Dermis microvascular lymphatic vessel endothelial cell (primary cell): ENCODE data around the gene TTLL7. TPM values are rescaled to one million over a fixed set of nuclear protein-coding genes. Genes with fewer than 3 reads are reported as not detected.
A peak's percentile ranks its signal among the peaks of the same experiment; 100 is the strongest.

Experiments
- DNase-seq, 2 donors: peaks; one replicate each; pipeline versions ENCODE4 v3.0.0 to v3.0.0-alpha.2; 2010; ENCODE audit warnings: low read depth in 2 of 2
- total RNA-seq: library from RNA; depleted of rRNA; stranded (reverse); fragments of >200 nt; gene quantifications from 2 replicates; pipeline ENCODE4 v1.2.1, GENCODE V29; 2014

Gene TTLL7, protein sequence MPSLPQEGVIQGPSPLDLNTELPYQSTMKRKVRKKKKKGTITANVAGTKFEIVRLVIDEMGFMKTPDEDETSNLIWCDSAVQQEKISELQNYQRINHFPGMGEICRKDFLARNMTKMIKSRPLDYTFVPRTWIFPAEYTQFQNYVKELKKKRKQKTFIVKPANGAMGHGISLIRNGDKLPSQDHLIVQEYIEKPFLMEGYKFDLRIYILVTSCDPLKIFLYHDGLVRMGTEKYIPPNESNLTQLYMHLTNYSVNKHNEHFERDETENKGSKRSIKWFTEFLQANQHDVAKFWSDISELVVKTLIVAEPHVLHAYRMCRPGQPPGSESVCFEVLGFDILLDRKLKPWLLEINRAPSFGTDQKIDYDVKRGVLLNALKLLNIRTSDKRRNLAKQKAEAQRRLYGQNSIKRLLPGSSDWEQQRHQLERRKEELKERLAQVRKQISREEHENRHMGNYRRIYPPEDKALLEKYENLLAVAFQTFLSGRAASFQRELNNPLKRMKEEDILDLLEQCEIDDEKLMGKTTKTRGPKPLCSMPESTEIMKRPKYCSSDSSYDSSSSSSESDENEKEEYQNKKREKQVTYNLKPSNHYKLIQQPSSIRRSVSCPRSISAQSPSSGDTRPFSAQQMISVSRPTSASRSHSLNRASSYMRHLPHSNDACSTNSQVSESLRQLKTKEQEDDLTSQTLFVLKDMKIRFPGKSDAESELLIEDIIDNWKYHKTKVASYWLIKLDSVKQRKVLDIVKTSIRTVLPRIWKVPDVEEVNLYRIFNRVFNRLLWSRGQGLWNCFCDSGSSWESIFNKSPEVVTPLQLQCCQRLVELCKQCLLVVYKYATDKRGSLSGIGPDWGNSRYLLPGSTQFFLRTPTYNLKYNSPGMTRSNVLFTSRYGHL
- total RNA-seq = 0.51 and 0.63 TPM in 2 replicates

DNA sequence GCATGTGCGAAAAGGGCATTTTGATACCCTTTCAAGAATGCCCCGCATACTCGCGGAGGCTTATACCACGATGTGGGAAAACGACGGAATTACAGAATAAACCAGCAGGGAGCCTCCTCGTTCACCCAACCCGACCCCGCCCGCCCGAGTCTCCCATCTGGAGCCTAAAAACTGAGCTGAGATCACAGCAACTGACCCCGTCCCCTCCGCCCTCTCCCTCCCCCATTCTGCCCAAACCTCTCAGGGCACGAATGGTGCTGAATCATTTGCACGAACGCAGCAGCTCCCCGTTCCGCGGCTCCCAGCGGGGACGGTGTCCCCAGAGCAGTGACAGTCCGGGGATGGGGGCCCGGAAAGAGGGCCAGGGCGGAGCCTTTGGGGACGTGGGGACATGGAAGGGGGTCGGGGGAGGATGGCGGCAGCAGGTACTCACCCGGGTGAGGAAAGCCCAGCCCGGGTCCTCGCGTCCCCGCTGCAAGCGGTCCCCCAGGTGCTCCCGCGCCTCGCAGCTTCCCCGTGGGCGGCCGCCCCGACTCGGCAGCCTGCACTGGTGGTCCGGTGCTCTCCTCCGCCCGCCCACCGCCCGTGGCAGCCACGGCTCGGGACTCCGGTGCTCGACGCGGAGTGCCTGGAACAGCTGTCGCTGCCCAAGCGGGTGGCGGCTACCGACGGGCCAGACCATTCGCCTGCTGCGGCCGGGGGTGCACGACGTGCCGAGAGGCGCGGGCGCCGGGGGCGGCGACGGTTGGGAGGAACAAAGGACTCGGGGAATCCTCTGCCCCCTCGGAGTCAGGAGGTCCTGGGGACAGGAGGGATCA is at the start of gene TTLL7:
Gene TTLL7 (minus strand): TSS at position 635 of the 818 bp plus-strand sequence. CDS start 46,921 bp downstream, outside the sequence.
- peak; percentile 11 to 66 for DNase-seq

DNA sequence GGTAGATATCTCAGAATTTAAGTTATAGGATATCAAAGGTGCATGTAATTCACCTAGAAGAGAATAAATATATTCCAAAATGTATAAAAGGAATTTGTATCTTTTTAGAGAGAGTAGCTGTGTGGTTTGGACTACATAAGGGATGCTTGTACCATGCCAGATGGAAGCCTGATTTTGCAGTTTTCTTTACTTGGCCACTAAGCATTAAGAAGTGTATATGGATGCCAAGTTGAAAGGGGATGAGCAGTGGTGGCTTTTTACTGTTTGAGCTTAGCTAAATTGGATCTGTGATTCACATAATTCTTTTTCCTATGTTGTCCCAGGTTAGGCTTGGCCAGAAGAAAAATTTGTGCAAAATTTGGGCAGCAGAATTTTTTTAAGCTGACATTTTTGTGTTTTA is 43.5 kb upstream of the TTLL7 start:
- DNase-seq = no peak

DNA sequence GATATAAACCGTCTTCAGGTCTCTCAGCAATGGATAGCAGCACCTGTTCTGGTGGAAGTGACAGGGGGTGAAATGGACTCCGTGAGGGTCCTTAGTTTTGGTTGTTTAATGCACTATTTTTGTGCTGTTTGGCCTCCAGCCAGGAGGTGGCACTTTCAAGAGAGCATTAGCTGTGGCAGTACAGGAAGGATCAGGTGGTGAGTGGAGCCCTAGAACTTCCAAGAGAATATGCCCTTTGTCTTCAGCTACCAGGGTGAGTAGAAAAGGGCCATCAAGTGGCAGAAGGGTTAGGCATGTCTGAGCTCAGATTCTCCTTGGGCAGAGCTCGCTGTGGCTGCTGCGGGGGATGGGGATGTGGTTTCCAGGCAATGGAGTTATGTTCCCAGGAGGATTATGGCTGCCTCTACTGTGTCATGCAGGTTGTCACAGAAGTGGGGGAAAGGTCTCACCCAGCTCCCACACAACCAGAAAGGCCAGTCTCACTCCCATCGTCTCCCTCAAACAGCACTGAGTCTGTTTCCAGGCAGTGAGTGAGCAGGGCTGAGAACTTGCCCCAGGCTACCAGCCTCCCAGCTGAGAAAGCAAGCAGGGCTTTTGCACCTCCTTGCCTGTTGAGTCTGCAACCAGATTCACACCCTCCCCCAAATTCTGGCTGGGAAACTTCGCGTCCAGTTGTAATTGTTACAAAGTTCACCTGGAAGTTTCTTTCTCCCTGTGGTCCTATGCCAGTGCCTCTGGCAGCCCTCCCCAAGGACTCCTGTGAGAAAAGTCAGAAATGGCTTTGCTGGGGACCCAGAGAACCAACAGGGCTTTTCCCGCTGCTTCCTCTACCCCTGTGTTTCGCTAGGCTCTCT is 39.1 kb upstream of the TTLL7 start:
- DNase-seq = no peak

DNA sequence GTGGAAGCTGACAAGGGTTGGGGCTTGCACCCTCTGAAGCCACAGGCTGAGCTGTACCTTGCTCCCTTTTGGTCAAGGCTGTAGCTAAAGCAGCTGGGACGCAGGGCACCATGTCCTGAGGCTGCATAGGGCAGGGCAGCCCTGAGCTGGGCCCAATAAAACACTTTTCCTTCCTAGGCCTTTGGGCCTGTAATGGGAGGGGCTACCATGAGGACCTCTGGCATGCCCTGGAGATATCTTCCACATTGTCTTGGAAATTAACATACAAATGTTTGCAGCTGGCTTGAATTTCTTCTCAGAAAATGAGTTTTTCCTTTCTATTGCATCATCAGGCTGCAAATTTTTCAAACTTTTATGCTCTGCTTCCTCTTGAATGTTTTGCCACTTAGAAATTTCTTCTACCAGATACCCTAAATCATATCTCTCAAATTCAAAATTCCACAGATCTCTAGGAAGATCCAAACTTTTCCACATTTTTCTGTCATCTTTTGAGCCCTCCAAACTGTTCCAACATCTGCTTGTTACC is 32.9 kb upstream of the TTLL7 start:
- DNase-seq = no peak

DNA sequence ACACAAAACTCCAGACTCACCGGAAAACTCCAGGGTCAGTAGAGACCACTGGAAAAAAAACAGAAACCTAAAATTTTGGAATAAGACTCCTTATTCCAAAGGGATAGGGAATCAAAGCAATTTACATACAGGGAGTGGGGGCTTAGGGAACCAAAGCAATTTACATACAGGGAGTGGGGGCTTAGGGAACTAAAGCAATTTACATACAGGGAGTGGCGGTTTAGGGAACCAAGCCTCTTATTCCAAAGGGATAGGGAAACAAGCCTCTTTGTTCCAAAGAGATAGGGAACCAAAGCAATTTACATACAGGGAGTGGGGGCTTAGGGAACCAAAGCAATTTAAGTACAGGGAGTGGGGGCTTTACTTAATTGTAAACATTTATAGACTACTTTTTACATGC is 28.4 kb upstream of the TTLL7 start:
- DNase-seq = no peak

GRCh38 chr1:84025966-84026365 is 27.0 kb upstream of the TTLL7 start:
- no peak for DNase-seq

DNA sequence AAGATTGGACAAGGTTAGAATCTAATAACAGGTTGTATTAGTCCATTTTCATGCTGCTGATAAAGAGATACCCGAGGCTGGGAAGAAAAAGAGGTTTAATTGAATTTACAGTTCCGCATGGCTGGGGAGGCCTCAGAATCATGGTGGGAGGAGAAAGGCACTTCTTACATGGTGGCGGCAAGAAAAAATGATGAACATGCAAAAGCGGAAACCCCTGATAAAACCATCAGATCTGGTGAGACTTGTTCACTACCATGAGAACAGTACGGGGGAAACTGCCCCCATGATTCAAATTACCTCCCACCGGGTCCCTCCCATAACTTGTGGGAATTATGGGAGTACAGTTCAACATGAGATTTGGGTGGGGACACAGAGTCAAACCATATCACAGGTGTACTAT is 22.9 kb upstream of the TTLL7 start:
- DNase-seq = no peak

GRCh38 chr1:84020151-84020550 is 21.2 kb upstream of the TTLL7 start:
- DNase-seq = no peak

GRCh38 chr1:84019217-84019616 is 20.3 kb upstream of the TTLL7 start:
- no peak for DNase-seq

- DNase-seq = no peak
These were observed 14.8 kb upstream of the TTLL7 start for GRCh38 chr1:84013708-84014107.

DNA sequence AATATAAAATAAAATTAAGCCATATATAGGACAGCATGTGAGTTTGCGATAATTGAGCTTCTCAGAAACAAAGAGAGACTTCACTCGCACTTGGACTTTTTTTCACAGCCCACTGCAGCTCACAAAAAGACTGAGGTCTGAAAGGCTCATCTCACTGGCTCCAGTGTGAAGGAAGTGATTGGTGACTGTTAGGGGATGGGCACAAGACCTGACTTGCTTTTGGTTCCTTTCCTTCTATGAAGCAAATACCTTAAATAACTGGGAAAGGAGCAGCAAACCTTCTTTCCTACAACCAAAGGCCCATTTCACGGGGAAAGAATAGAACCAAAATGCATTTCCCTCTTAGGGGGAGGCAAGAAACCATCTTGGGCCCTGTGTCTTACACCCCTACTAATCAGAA is 13.1 kb upstream of the TTLL7 start:
- DNase-seq = no peak

- DNase-seq = no peak
These were observed 11.2 kb upstream of the TTLL7 start for GRCh38 chr1:84010136-84010535.

DNA sequence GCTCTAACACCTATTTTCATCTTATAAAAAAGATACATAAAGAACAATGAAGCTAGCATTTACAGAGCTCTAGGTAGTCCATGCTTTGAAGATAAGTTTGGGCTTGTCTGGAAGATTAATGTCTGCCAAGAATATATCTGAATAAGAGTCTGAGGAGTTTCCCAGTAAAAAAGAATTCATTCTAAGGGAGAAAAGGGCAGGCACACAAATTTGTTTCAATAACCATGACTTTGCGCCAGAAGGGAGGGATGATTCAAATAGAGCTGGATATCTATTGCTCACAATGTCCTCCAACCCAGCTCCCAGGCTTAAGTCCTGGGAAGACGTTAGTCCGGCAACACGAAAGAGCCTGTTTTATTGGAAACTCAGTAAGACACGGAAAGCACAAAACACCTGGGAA is 9.7 kb upstream of the TTLL7 start:
- DNase-seq = no peak

DNA sequence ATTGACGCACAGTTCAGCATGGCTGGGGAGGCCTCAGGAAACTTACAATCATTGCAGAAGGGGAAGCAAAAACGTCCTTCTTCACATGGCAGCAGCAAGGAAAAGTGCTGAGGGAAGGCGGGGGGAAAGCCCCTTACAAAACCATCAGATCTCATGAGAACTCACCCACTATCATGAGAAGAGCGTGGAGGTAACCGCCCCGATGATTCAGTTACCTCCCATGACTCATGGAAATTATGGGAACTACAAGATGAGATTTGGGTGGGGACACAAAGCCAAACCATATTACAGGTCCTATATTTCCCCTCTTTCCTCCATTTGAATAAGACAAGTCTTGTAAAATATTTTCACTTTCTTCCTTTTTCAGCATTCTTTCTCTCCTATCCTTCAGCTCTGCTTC is 7.7 kb upstream of the TTLL7 start:
- DNase-seq = no peak

DNA sequence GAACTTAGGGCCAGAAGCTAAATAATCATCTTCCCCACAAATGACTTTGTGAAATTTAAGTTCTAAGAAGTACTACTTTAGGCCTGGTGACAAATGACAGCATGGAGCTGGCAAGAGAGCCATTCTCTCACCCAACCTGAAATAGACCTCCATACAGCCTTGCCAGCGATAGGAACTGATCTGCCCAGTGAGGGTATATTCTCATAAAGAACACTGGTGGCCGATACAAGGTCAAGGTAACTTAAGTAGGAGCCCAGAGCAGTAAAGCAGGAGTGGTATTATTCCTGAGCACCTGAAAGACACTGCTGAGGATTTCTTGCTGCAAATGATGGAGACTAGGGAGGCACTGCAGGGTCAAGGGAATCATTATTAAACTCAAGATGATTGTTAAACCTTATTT is 2.6 kb upstream of the TTLL7 start:
- no peak for DNase-seq

GRCh38 chr1:84000954-84001495 is 2.1 kb upstream of the TTLL7 start:
- no peak for DNase-seq

DNA sequence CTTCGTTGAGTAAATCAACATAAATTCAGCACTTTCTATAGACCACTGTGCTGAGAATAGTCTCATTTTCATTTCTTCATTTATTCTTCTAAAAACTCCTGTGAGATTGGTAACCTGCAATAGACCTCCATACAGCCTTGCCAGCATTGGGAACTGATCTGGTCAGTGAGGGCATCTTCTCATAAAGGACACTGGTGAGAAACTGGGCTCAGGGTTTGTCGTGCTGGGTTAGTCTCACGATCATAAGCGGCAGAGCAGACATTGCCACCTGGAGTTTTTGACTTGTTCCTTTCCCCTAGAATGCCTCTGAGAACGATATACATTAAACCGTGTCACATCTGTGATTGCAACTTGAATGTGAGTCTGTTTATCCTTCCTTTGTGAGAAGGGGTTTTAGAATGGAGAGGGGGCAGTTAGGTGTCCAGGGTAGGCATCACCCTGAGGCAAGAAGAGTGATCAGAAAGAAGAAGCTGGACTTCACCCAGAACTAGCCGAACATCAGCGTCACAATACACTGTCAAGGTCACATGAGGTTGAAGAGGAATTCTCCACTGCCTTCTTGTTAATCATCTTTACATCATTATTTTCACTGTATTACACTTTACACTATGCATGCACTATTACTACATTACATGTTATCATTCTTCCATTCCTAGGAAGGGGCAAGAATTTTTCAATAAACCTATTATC is 1.4 kb upstream of the TTLL7 start:
- no peak for DNase-seq

- peak; percentile 5 to 58 for DNase-seq
These were observed 436 bp upstream of the TTLL7 start for GRCh38 chr1:83999316-83999819.

DNA sequence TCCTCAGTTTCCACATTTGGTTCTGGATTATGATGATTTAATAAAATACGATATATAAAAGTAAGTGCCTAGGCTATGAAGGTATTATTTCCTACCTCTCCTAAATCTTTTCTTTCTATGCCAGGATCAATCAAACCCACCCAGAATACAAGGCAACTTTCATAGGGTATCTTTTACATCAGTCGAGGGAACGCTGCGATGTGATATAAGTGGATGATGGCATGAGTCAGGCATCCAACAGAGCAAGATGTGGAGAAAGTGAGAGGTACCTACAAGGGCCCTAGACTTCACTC is 781 bp downstream of the TTLL7 start:
- DNase-seq = no peak

- DNase-seq = no peak
These were observed 1.3 kb downstream of the TTLL7 start for GRCh38 chr1:83997631-83998030.
